Brain microvascular endothelial cell (primary cell): ENCODE results near the gene EDEM1.

Experiments
- DNase-seq: peaks from one replicate; pipeline ENCODE4 v3.0.0-alpha.2; 2020
- H3K27ac ChIP-seq: fragments of 250-450 bp; sonication (Bioruptor Pico); 2 replicates; pipeline ENCODE4 v1.5.1; 2020; ENCODE audit warnings: mild to moderate bottlenecking, moderate library complexity
- H3K27me3 ChIP-seq: fragments of 250-450 bp; sonication (Bioruptor Pico); replicated peaks from 2 replicates; pipeline ENCODE4 v1.5.1; 2020; ENCODE audit warnings: mild to moderate bottlenecking
- H3K36me3 ChIP-seq: fragments of 250-450 bp; sonication (Bioruptor Pico); replicated peaks from 2 replicates; pipeline ENCODE4 v1.5.1; 2020; ENCODE audit warnings: mild to moderate bottlenecking
- H3K4me3 ChIP-seq: 2 replicates; pipeline ENCODE4 v1.5.1; 2011; ENCODE audit warnings: low read depth, mild to moderate bottlenecking, control low read depth, low read length, moderate library complexity
- CTCF ChIP-seq: IDR thresholded peaks from 2 replicates; pipeline ENCODE4 v1.5.1; 2011; ENCODE audit warnings: low read depth, mild to moderate bottlenecking, moderate library complexity, low read length, control low read depth, inconsistent platforms; ENCODE audit errors: missing control alignments
- in situ Hi-C: cut with HindIII; loops from 2 replicates; pipeline ENCODE4 v1.10.0; 2017; ENCODE audit warnings: low sequenced_read_pairs, low pct_ligation_motif_present

Gene EDEM1

GRCh38 chr3:5218815-5219214 is 31.3 kb downstream of the EDEM1 start:
- no peak for TF ChIP-seq CTCF
- Histone ChIP-seq H3K27me3 (no peaks in the 10 kb centered on the region), H3K27ac (no peak overlapping the region), H3K36me3 (peaks cover 34% of the 10 kb centered on the region), H3K4me3 (no peak overlapping the region)
- in situ Hi-C loops = no loop called here
- no peak for DNase-seq

- H3K36me3 ChIP-seq = peaks cover 30% of the 10 kb centered on the region
- no peak overlapping the region for H3K27ac ChIP-seq
- no peak for DNase-seq
- in situ Hi-C loops = no loop called here
- no peak overlapping the region for H3K4me3 ChIP-seq
- TF ChIP-seq CTCF = no peak
- H3K27me3 ChIP-seq = no peaks in the 10 kb centered on the region
Measured at GRCh38 chr3:5219216-5219615, 31.7 kb downstream of the EDEM1 start.

GRCh38 chr3:5220193-5220592 is 32.7 kb downstream of the EDEM1 start:
- Histone ChIP-seq H3K36me3 (peaks cover 21% of the 10 kb centered on the region), H3K27me3 (no peaks in the 10 kb centered on the region), H3K27ac (no peak overlapping the region), H3K4me3 (no peak overlapping the region)
- in situ Hi-C loops = no loop called here
- TF ChIP-seq CTCF = no peak
- no peak for DNase-seq

GRCh38 chr3:5220667-5221431 is 33.3 kb downstream of the EDEM1 start:
- in situ Hi-C loops = no loop called here
- no peak for DNase-seq
- TF ChIP-seq CTCF = no peak
- no peak overlapping the region for H3K4me3 ChIP-seq
- H3K36me3 ChIP-seq = peaks cover 16% of the 10 kb centered on the region
- no peaks in the 10 kb centered on the region for H3K27me3 ChIP-seq
- H3K27ac ChIP-seq = no peak overlapping the region

GRCh38 chr3:5221701-5222100 is 34.2 kb downstream of the EDEM1 start:
- Histone ChIP-seq H3K27ac (no peak overlapping the region), H3K36me3 (peaks cover 9% of the 10 kb centered on the region), H3K4me3 (no peak overlapping the region), H3K27me3 (no peaks in the 10 kb centered on the region)
- TF ChIP-seq CTCF = no peak
- DNase-seq = no peak
- in situ Hi-C loops = no loop called here
